Upper lobe of left lung (tissue), 4 donors: Measurements from ENCODE around the gene VEPH1.

Experiments
- EP300 ChIP-seq, 4 donors: sonication (generic); formaldehyde crosslinking; IDR thresholded peaks; one replicate each; pipeline ENCODE4 v1.5.1; 2017; ENCODE audit warnings: antibody characterized with exemption in 4 of 4, control low read depth in 2 of 4
- POLR2A ChIP-seq, 4 donors: fragments of 450-650 bp; IDR thresholded peaks; one replicate each; pipeline ENCODE4 v1.5.1; 2016 to 2017; ENCODE audit warnings: antibody characterized with exemption in 4 of 4, mild to moderate bottlenecking in 2 of 4
- POLR2AphosphoS5 ChIP-seq, 2 donors: sonication (generic); formaldehyde crosslinking; IDR thresholded peaks; one replicate each; pipeline ENCODE4 v1.5.1; 2017; ENCODE audit warnings: antibody characterized with exemption in 2 of 2
- TF ChIP-seq, protein P1 (sequence below), 6 experiments: fragments of 450-650 bp in 4 of 6; fragments of 200-600 bp in 2 of 6; sonication (generic) in 2 of 6; IDR thresholded peaks; one replicate each; pipeline ENCODE4 v1.5.1; 2016 to 2019; ENCODE audit warnings: antibody characterized with exemption in 6 of 6

DNA sequence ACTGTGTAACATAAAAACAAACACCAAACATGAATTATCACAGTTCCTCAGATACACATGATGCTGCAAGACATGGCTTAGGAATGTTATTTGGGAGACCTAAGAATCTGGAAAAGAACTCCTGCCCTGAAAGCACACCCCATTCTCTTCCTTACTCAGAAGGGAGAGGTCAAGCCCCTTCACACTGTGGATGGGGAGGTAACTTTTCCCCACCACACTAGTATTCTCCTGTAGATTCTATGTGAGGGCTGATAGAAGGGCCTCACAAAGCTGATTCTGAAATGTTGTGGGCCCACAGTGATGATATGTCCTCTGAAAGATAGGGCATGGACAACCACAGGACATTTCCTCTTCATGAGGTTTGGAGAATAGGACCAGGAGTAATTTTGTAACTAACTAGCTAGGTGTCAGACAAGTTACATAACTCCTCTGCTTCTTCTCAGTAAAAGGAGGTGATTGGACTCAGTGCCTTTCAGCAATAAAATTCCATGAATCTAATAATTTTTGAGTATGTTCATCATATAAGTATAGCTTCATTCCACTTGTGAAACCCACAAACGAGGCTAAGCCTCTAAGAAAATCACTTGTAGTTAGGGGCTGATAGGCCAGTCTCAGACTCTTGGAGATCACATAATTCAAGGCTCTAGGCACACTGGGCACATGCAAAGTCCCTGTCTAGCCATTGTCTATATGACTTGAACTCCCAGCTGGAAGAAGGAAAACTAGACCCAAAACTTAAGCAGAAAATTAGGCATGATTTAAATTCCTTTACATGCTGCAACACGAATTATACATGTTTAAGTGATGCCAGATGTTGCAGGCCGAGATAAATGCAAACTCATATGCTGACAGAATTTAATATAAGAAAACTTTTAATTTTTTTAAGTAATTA lies 59.1 kb downstream of the VEPH1 start:
- TF ChIP-seq POLR2A (IDR thresholded peaks at IDR 0.05) (no peak), POLR2AphosphoS5 (IDR thresholded peaks at IDR 0.05) (no peak), EP300 (IDR thresholded peaks at IDR 0.05) (no peak)
- TF ChIP-seq, protein P1, sequence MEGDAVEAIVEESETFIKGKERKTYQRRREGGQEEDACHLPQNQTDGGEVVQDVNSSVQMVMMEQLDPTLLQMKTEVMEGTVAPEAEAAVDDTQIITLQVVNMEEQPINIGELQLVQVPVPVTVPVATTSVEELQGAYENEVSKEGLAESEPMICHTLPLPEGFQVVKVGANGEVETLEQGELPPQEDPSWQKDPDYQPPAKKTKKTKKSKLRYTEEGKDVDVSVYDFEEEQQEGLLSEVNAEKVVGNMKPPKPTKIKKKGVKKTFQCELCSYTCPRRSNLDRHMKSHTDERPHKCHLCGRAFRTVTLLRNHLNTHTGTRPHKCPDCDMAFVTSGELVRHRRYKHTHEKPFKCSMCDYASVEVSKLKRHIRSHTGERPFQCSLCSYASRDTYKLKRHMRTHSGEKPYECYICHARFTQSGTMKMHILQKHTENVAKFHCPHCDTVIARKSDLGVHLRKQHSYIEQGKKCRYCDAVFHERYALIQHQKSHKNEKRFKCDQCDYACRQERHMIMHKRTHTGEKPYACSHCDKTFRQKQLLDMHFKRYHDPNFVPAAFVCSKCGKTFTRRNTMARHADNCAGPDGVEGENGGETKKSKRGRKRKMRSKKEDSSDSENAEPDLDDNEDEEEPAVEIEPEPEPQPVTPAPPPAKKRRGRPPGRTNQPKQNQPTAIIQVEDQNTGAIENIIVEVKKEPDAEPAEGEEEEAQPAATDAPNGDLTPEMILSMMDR (IDR thresholded peaks at IDR 0.05): no peak
